ENCODE data around the gene LHX5. TPM values are rescaled to one million over a fixed set of nuclear protein-coding genes. Genes with fewer than 3 reads are reported as not detected.

LHX5 gene
- total RNA-seq = 0.26 and 0.77 TPM in 2 replicates

GRCh38 chr12:113471619-113472171, at the start of gene LHX5:
TSS of gene LHX5 (minus strand) at chr12:113471871. CDS start at chr12:113471498, 373 bp downstream.
- Histone ChIP-seq H3K4me3 (ENCODE audit: low read depth, low read length) (no peak within 1 kb of the TSS), H3K36me3 (ENCODE audit: control insufficient read depth, insufficient read depth, low read length) (no peaks in the 10 kb centered on the region), H3K27me3 (ENCODE audit: control insufficient read depth, insufficient read depth, low read length) (peaks cover 67% of the 10 kb centered on the region)
- no peak for DNase-seq (ENCODE audit: low read depth)
- FAIRE-seq = no peak
- TF ChIP-seq CTCF (IDR thresholded peaks at IDR 0.05; ENCODE audit: insufficient read depth, low read length, severe bottlenecking) = no peak

- H3K27me3 ChIP-seq (ENCODE audit: control insufficient read depth, insufficient read depth, low read length) = peaks cover 10% of the 10 kb centered on the region
- FAIRE-seq = no peak
- DNase-seq (ENCODE audit: low read depth) = no peak
- no peaks in the 10 kb centered on the region for H3K36me3 ChIP-seq (ENCODE audit: control insufficient read depth, insufficient read depth, low read length)
- H3K4me3 ChIP-seq (ENCODE audit: low read depth, low read length) = no peak overlapping the region
- TF ChIP-seq CTCF (IDR thresholded peaks at IDR 0.05; ENCODE audit: insufficient read depth, low read length, severe bottlenecking) = no peak
Measured at GRCh38 chr12:113519464-113520307, 48.0 kb upstream of the LHX5 start.

GRCh38 chr12:113515082-113515856, 43.6 kb upstream of the LHX5 start:
- FAIRE-seq (no peak), DNase-seq (ENCODE audit: low read depth) (no peak)
- Histone ChIP-seq H3K27me3 (ENCODE audit: control insufficient read depth, insufficient read depth, low read length) (peaks cover 8% of the 10 kb centered on the region), H3K4me3 (ENCODE audit: low read depth, low read length) (no peak overlapping the region), H3K36me3 (ENCODE audit: control insufficient read depth, insufficient read depth, low read length) (no peaks in the 10 kb centered on the region)
- no peak for TF ChIP-seq CTCF (IDR thresholded peaks at IDR 0.05; ENCODE audit: insufficient read depth, low read length, severe bottlenecking)

GRCh38 chr12:113514602-113515001, 42.9 kb upstream of the LHX5 start:
- Histone ChIP-seq H3K27me3 (ENCODE audit: control insufficient read depth, insufficient read depth, low read length) (peaks cover 8% of the 10 kb centered on the region), H3K4me3 (ENCODE audit: low read depth, low read length) (no peak overlapping the region), H3K36me3 (ENCODE audit: control insufficient read depth, insufficient read depth, low read length) (no peaks in the 10 kb centered on the region)
- DNase-seq (ENCODE audit: low read depth) (no peak), FAIRE-seq (no peak)
- TF ChIP-seq CTCF (IDR thresholded peaks at IDR 0.05; ENCODE audit: insufficient read depth, low read length, severe bottlenecking) = no peak

- no peaks in the 10 kb centered on the region for H3K36me3 ChIP-seq (ENCODE audit: control insufficient read depth, insufficient read depth, low read length)
- DNase-seq (ENCODE audit: low read depth) (no peak), FAIRE-seq (no peak)
- peaks cover 4% of the 10 kb centered on the region for H3K27me3 ChIP-seq (ENCODE audit: control insufficient read depth, insufficient read depth, low read length)
- H3K4me3 ChIP-seq (ENCODE audit: low read depth, low read length) = no peak overlapping the region
- TF ChIP-seq CTCF (IDR thresholded peaks at IDR 0.05; ENCODE audit: insufficient read depth, low read length, severe bottlenecking) = no peak
Measured at GRCh38 chr12:113512568-113512967, 40.9 kb upstream of the LHX5 start.
